ENCODE measurements around the gene SPSB2.

Gene SPSB2

GRCh38 chr12:6843118-6843902, 29.8 kb downstream of the SPSB2 start:
- Histone ChIP-seq H3K9me3 (no peaks in the 10 kb centered on the region), H3K4me3 (no peak overlapping the region), H3K4me2 (no peak overlapping the region), H3K27ac (no peak overlapping the region), H3K27me3 (no peaks in the 10 kb centered on the region; the same call in 1 of the 2 replicates), H3K9ac (no peak overlapping the region), H4K20me1 (no peaks in the 10 kb centered on the region), H3K36me3 (peaks cover 35% of the 10 kb centered on the region), H3K4me1 (peaks cover 11% of the 10 kb centered on the region)
- no peak for TF ChIP-seq Cebpa-rat (IDR thresholded peaks at IDR 0.05)

DNA sequence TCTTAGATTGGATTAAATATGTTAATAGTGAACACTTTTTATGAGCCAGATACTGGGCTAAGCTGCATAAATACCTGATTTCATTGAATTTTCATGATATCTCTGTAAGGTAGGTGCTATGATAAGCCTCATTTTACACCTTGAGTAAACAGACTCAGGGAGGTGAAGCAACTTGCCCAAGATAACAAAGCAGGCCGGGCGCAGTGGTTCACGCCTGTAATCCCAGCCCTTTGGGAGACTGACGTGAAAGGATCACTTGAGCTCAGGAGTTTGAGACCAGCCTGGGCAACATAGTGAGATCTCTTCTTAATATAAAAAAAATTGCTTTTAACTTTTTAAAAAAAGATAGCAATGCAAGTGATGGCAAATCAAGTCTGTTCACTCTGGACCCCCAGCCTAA, 31.0 kb downstream of the SPSB2 start:
- no peak overlapping the region for H3K4me3 ChIP-seq
- H3K36me3 ChIP-seq, result peaks cover 23% of the 10 kb centered on the region
- H3K9me3 ChIP-seq, result no peaks in the 10 kb centered on the region
- no peak overlapping the region for H3K4me2 ChIP-seq
- no peak for TF ChIP-seq Cebpa-rat (IDR thresholded peaks at IDR 0.05)
- H3K27me3 ChIP-seq, result peaks cover 4% of the 10 kb centered on the region; the same call in 1 of the 2 replicates
- H3K4me1 ChIP-seq, result peaks cover 11% of the 10 kb centered on the region
- H3K27ac ChIP-seq, result no peak overlapping the region
- H3K9ac ChIP-seq, result no peak overlapping the region
- H4K20me1 ChIP-seq, result no peaks in the 10 kb centered on the region

DNA sequence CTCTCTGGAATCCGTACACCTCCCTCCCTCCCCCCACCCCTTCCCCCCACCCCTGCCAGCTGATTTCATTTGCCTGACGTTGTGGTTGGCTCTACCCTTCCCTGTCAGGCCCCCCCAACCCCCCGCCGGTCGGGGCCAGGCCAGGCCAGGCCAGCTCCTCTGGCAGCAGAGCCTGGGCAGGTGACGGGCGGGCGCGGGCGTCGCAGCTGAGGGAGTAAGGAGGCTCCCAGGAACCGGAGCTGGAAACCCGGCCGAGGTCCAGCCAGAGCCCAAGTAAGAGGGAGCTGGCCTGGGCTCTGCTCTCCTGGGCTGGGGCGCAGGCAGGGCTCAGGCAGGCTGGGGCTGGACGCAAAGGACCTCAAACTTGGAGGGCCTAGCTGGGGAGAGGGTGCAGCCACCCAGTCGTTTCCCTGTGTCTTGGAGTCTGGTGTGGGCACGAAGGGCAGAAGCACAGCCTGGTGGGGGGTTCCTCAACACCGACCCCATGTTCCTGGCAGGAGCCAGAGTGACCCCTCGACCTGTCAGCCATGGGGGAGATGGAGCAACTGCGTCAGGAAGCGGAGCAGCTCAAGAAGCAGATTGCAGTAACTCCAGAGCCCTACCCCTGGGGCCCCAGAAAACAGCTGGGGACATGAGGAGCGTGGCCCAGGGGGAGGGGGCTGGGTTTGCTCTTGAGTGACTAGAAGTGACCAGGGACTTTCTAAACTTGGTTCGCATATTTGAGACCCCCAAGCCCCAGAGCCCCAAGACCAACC, 32.2 kb downstream of the SPSB2 start, which contains the start of gene GNB3:
Gene GNB3, plus strand, starts transcription at position 165 of the 755 bp plus-strand sequence. Its CDS starts 363 bp downstream, at position 528.
- no peak for TF ChIP-seq Cebpa-rat (IDR thresholded peaks at IDR 0.05)
- peaks cover 11% of the 10 kb centered on the region for H3K36me3 ChIP-seq
- H3K4me1 ChIP-seq, result peaks cover 11% of the 10 kb centered on the region
- H3K4me2 ChIP-seq, result peak within 1 kb of the TSS; percentile 48
- no peaks in the 10 kb centered on the region for H4K20me1 ChIP-seq
- H3K9ac ChIP-seq, result no peak within 1 kb of the TSS; the same call in 1 of the 2 replicates
- no peak within 1 kb of the TSS for H3K4me3 ChIP-seq
- no peak within 1 kb of the TSS for H3K27ac ChIP-seq
- no peaks in the 10 kb centered on the region for H3K9me3 ChIP-seq
- peaks cover 8% of the 10 kb centered on the region; the same call in 1 of the 2 replicates for H3K27me3 ChIP-seq

- no peak overlapping the region for H3K27ac ChIP-seq
- peak overlapping the region; percentile 48; the same call in 1 of the 2 replicates for H3K4me2 ChIP-seq
- no peak for TF ChIP-seq Cebpa-rat (IDR thresholded peaks at IDR 0.05)
- H3K36me3 ChIP-seq, result peaks cover 5% of the 10 kb centered on the region; the same call in 1 of the 2 replicates
- H4K20me1 ChIP-seq, result no peaks in the 10 kb centered on the region
- no peak overlapping the region for H3K4me3 ChIP-seq
- no peaks in the 10 kb centered on the region for H3K9me3 ChIP-seq
- H3K27me3 ChIP-seq, result peaks cover 8% of the 10 kb centered on the region; the same call in 1 of the 2 replicates
- H3K9ac ChIP-seq, result no peak overlapping the region; the same call in 1 of the 2 replicates
- H3K4me1 ChIP-seq, result peaks cover 11% of the 10 kb centered on the region
Measured at GRCh38 chr12:6840330-6840729, 32.8 kb downstream of the SPSB2 start.

GRCh38 chr12:6839482-6840201, 33.5 kb downstream of the SPSB2 start:
- Histone ChIP-seq H3K27me3 (peaks cover 13% of the 10 kb centered on the region; the same call in 1 of the 2 replicates), H3K4me2 (peak overlapping the region; percentile 48), H3K36me3 (no peaks in the 10 kb centered on the region), H3K27ac (no peak overlapping the region), H3K9ac (no peak overlapping the region; the same call in 1 of the 2 replicates), H3K9me3 (no peaks in the 10 kb centered on the region), H3K4me3 (no peak overlapping the region), H4K20me1 (no peaks in the 10 kb centered on the region), H3K4me1 (peaks cover 11% of the 10 kb centered on the region)
- no peak for TF ChIP-seq Cebpa-rat (IDR thresholded peaks at IDR 0.05)

GRCh38 chr12:6838854-6839253, 34.2 kb downstream of the SPSB2 start:
- no peak overlapping the region for H3K27ac ChIP-seq
- no peak overlapping the region for H3K4me3 ChIP-seq
- no peaks in the 10 kb centered on the region for H3K9me3 ChIP-seq
- H4K20me1 ChIP-seq, result no peaks in the 10 kb centered on the region
- H3K27me3 ChIP-seq, result peaks cover 21% of the 10 kb centered on the region
- no peaks in the 10 kb centered on the region for H3K36me3 ChIP-seq
- no peak overlapping the region for H3K4me2 ChIP-seq
- no peak for TF ChIP-seq Cebpa-rat (IDR thresholded peaks at IDR 0.05)
- H3K4me1 ChIP-seq, result peaks cover 11% of the 10 kb centered on the region
- H3K9ac ChIP-seq, result no peak overlapping the region

- Histone ChIP-seq H4K20me1 (no peaks in the 10 kb centered on the region), H3K27me3 (peaks cover 33% of the 10 kb centered on the region), H3K9me3 (no peaks in the 10 kb centered on the region), H3K36me3 (no peaks in the 10 kb centered on the region), H3K4me1 (peaks cover 11% of the 10 kb centered on the region), H3K9ac (no peak overlapping the region), H3K4me2 (no peak overlapping the region), H3K4me3 (no peak overlapping the region), H3K27ac (no peak overlapping the region)
- TF ChIP-seq Cebpa-rat (IDR thresholded peaks at IDR 0.05), result no peak
Measured at GRCh38 chr12:6837370-6838060, 35.6 kb downstream of the SPSB2 start.

DNA sequence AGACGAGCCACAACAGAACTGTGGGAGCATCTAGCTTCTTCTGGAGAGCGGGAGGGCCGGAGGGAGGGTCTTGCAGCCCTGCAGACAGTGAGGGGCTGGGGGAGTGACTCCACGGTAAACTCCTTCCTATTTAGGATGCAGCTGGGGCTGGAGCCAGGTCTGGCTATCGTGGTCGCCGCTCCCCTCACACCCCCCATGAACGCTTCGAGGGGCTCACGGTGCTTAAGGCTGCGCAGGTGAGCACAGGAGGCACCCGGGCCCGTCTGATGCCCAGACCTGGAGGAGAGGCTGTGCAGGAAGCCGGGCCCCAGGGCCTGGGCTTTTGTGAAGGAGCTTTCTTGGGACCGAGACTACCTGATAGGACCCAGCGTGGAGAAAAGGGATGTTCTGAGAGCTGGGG, 36.3 kb downstream of the SPSB2 start:
- peaks cover 5% of the 10 kb centered on the region; the same call in 1 of the 2 replicates for H4K20me1 ChIP-seq
- H3K4me3 ChIP-seq, result no peak overlapping the region
- no peak for TF ChIP-seq Cebpa-rat (IDR thresholded peaks at IDR 0.05)
- H3K9me3 ChIP-seq, result no peaks in the 10 kb centered on the region
- H3K4me1 ChIP-seq, result peaks cover 11% of the 10 kb centered on the region
- no peak overlapping the region for H3K9ac ChIP-seq
- H3K27me3 ChIP-seq, result peaks cover 40% of the 10 kb centered on the region
- no peaks in the 10 kb centered on the region for H3K36me3 ChIP-seq
- H3K4me2 ChIP-seq, result no peak overlapping the region
- no peak overlapping the region for H3K27ac ChIP-seq

DNA sequence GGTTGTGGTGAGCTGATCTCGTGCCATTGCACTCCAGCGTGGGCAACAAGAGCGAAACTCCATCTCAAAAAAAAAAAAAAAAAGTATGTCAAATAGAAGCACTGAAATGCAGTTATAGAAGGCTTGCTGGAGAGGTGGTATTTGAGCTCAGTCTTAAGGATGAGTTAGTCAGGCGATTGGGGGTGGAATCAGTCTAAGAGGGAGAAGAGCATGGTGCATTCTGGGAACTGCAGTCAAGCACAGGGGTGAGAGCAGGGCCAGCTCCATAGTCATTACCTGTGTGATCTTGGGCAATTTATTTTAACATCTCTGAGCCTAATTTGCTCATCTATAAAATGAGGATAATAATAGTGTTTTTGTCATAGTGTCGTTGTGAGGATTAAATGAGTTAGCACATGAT, 38.2 kb downstream of the SPSB2 start:
- Histone ChIP-seq H3K27me3 (peaks cover 60% of the 10 kb centered on the region), H3K4me2 (no peak overlapping the region), H3K9ac (no peak overlapping the region), H3K36me3 (no peaks in the 10 kb centered on the region), H3K4me3 (no peak overlapping the region), H3K27ac (no peak overlapping the region), H4K20me1 (peaks cover 24% of the 10 kb centered on the region; the same call in 1 of the 2 replicates), H3K9me3 (no peaks in the 10 kb centered on the region), H3K4me1 (peaks cover 6% of the 10 kb centered on the region)
- TF ChIP-seq Cebpa-rat (IDR thresholded peaks at IDR 0.05), result no peak

Data from BLaER1 (cell line).